Naive thymus-derived CD4-positive, alpha-beta T cell (primary cell): ENCODE measurements around the gene MARVELD1. TPM values are rescaled to one million over a fixed set of nuclear protein-coding genes. Genes with fewer than 3 reads are reported as not detected.
A peak's percentile ranks its signal among the peaks of the same experiment; 100 is the strongest.

Source experiments
- ATAC-seq: fragments of 150-1000 bp; cut with Tn5 transposase; 2 replicates; pipeline ENCODE4 v1.10.0; 2021; ENCODE audit warnings: mild to moderate bottlenecking, moderate library complexity
- CTCF ChIA-PET: fragments of 350-600 bp; sonication (Branson Sonifier 250); formaldehyde crosslinking; loops from one replicate; lab custom pipeline; 2021; ENCODE audit warnings: antibody characterized with exemption; lab: Charles Lee
- POLR2A ChIA-PET: fragments of 350-600 bp; sonication (Branson Sonifier 250); formaldehyde crosslinking; loops from one replicate; lab custom pipeline; 2021; ENCODE audit warnings: antibody characterized with exemption, inconsistent platforms; lab: Charles Lee
- DNase-seq, 9 donors: peaks; one replicate each; pipeline versions ENCODE4 v3.0.0 to v3.0.0-alpha.2; 2020 to 2022; ENCODE audit warnings: mixed read lengths in 1 of 9
- H3K27ac ChIP-seq: one replicate; pipeline ENCODE4 v1.7.0; 2013; ENCODE audit warnings: mild to moderate bottlenecking, low read depth, low read length, moderate library complexity
- H3K27me3 ChIP-seq, 2 donors: one replicate each; pipeline ENCODE4 v1.7.0; 2013; ENCODE audit warnings: low read length in 2 of 2, mild to moderate bottlenecking in 2 of 2, moderate library complexity in 2 of 2; ENCODE audit not compliant: control insufficient read depth in 2 of 2, insufficient read depth in 2 of 2
- H3K36me3 ChIP-seq, 3 experiments: 1 replicate in 2 of 3; 2 replicates in 1 of 3; pipeline ENCODE4 v1.7.0; 2013; ENCODE audit warnings: low read length in 3 of 3, mild to moderate bottlenecking in 3 of 3, moderate library complexity in 1 of 3; ENCODE audit not compliant: insufficient read depth in 3 of 3, control insufficient read depth in 2 of 3
- H3K4me1 ChIP-seq, 2 donors: one replicate each; pipeline ENCODE4 v1.7.0; 2013; ENCODE audit warnings: low read length in 2 of 2, mild to moderate bottlenecking in 2 of 2, moderate library complexity in 1 of 2; ENCODE audit not compliant: control insufficient read depth in 2 of 2, insufficient read depth in 2 of 2
- H3K4me3 ChIP-seq: 2 replicates; pipeline ENCODE4 v1.7.0; 2013; ENCODE audit warnings: mild to moderate bottlenecking, low read length
- H3K9me3 ChIP-seq, 3 experiments: 1 replicate in 2 of 3; 2 replicates in 1 of 3; pipeline ENCODE4 v1.7.0; 2013; ENCODE audit warnings: low read length in 3 of 3; ENCODE audit not compliant: control insufficient read depth in 2 of 3
- H3K27ac Mint-ChIP-seq, 9 donors: one replicate each; pipeline ENCODE4 v1.8.0; 2020 to 2022; ENCODE audit warnings: mixed read lengths in 9 of 9, mild to moderate bottlenecking in 8 of 9, moderate library complexity in 5 of 9, inconsistent platforms in 2 of 9
- H3K27me3 Mint-ChIP-seq, 5 donors: one replicate each; pipeline ENCODE4 v1.8.0; 2021 to 2022; ENCODE audit warnings: mixed read lengths in 5 of 5, mild to moderate bottlenecking in 1 of 5
- H3K36me3 Mint-ChIP-seq, 5 donors: one replicate each; pipeline ENCODE4 v1.8.0; 2020 to 2022; ENCODE audit warnings: mixed read lengths in 5 of 5, mild to moderate bottlenecking in 3 of 5, inconsistent platforms in 1 of 5
- H3K4me1 Mint-ChIP-seq, 7 donors: one replicate each; pipeline ENCODE4 v1.8.0; 2020 to 2022; ENCODE audit warnings: mixed read lengths in 7 of 7, mild to moderate bottlenecking in 3 of 7, inconsistent platforms in 1 of 7
- H3K4me3 Mint-ChIP-seq, 10 donors: one replicate each; pipeline ENCODE4 v1.8.0; 2020 to 2022; ENCODE audit warnings: mild to moderate bottlenecking in 10 of 10, mixed read lengths in 10 of 10, moderate library complexity in 6 of 10, inconsistent platforms in 2 of 10
- H3K9me3 Mint-ChIP-seq, 11 donors: one replicate each; pipeline ENCODE4 v1.8.0; 2020 to 2022; ENCODE audit warnings: mixed read lengths in 11 of 11, mild to moderate bottlenecking in 4 of 11, inconsistent platforms in 1 of 11, moderate library complexity in 1 of 11
- intact Hi-C, 2 donors: fragments of 100-400 bp; cut with micrococcal nuclease; formaldehyde crosslinking; loops; one replicate each; pipeline ENCODE4 v1.15.1; 2023
- polyA plus RNA-seq, 2 donors: library from polyadenylated mRNA; unstranded; fragments of 300-500 nt; fragmentation: Illumina TruSeq; gene quantifications; one replicate each; pipeline ENCODE4 v1.2.3, GENCODE V29; 2021
- total RNA-seq, 6 experiments: library from RNA in 5 of 6; stranded (reverse) in 5 of 6; gene quantifications; 1 replicate in 5 of 6; 2 replicates in 1 of 6; pipeline ENCODE4 v1.2.3 and lab custom pipeline; 2021 to 2026

The MARVELD1 gene
- total and polyA plus RNA-seq, 7 experiments from 2014 or later: 0.07 to 5.0 (median 1.1) TPM

GRCh38 chr10:97715259-97715874, 1.8 kb downstream of the MARVELD1 start:
- CTCF ChIA-PET: no interaction called here

GRCh38 chr10:97717627-97718026, 4.1 kb downstream of the MARVELD1 start:
- Histone ChIP-seq H3K4me3 (no peak overlapping the region), H3K9me3 (no peaks in the 10 kb centered on the region), H3K27me3 (no peaks in the 10 kb centered on the region), H3K36me3 (no peaks in the 10 kb centered on the region), H3K27ac (no peak overlapping the region), H3K4me1 (peaks cover 5 to 6% of the 10 kb centered on the region in 2 donors)
- ATAC-seq: no peak
- Mint-ChIP-seq H3K4me1 (peaks cover 5 to 18% (median 11%) of the 10 kb centered on the region in 7 donors), H3K9me3 (no peaks in the 10 kb centered on the region), H3K36me3 (no peaks in the 10 kb centered on the region), H3K27me3 (peaks cover 0 to 26% (median 7%) of the 10 kb centered on the region in 5 donors), H3K27ac (no peak overlapping the region), H3K4me3 (no peak overlapping the region)
- DNase-seq: no peak
- ChIA-PET POLR2A (interaction anchor here (0.8 to 1.2 kb wide), 2 partner anchors 19 to 21 kb away, joined by 3 read pairs; partner anchors contain the start of gene ZFYVE27), CTCF (no interaction called here)
- intact Hi-C loops: no loop called here

More at GRCh38 chr10:97715259-97715874, 1.8 kb downstream of the MARVELD1 start:
- H3K4me1 Mint-ChIP-seq: peaks cover 5 to 20% (median 11%) of the 10 kb centered on the region in 7 donors
- ATAC-seq: no peak
- intact Hi-C loops: loop anchor here in 1 of 2 donors (2.0 kb wide), 1 partner anchor 15 kb away; no protein-coding TSS in a partner anchor
- no peak overlapping the region for H3K27ac Mint-ChIP-seq
- H3K27me3 ChIP-seq: no peaks in the 10 kb centered on the region
- H3K36me3 ChIP-seq: no peaks in the 10 kb centered on the region
- DNase-seq: no peak
- H3K27me3 Mint-ChIP-seq: peaks cover 5 to 34% (median 12%) of the 10 kb centered on the region in 5 donors
- POLR2A ChIA-PET: interaction anchor here (0.9 to 2.3 kb wide), 2 partner anchors 21 to 29 kb away, joined by 3 to 7 read pairs; partner anchors contain the start of genes AVPI1 and ZFYVE27
- no peak overlapping the region for H3K27ac ChIP-seq
- peak overlapping the region; percentile 95 to 100 (median 99) for H3K4me3 Mint-ChIP-seq
- H3K9me3 Mint-ChIP-seq: no peaks in the 10 kb centered on the region
- H3K4me1 ChIP-seq: peaks cover 5 to 6% of the 10 kb centered on the region in 2 donors
- no peak overlapping the region for H3K4me3 ChIP-seq
- no peaks in the 10 kb centered on the region for H3K9me3 ChIP-seq
- peaks cover 0 to 4% (median 0%) of the 10 kb centered on the region in 5 donors for H3K36me3 Mint-ChIP-seq

GRCh38 chr10:97718178-97718577, 4.6 kb downstream of the MARVELD1 start:
- Mint-ChIP-seq H3K9me3 (no peaks in the 10 kb centered on the region), H3K36me3 (no peaks in the 10 kb centered on the region), H3K4me3 (no peak overlapping the region), H3K27me3 (peaks cover 0 to 21% (median 3%) of the 10 kb centered on the region in 5 donors), H3K4me1 (peaks cover under 1 to 13% (median 6%) of the 10 kb centered on the region in 7 donors), H3K27ac (no peak overlapping the region)
- H3K27me3 ChIP-seq: no peaks in the 10 kb centered on the region
- DNase-seq: no peak
- CTCF ChIA-PET: no interaction called here
- H3K4me1 ChIP-seq: peaks cover under 1 to 1% of the 10 kb centered on the region in 2 donors
- intact Hi-C loops: no loop called here
- no peak for ATAC-seq
- no peak overlapping the region for H3K27ac ChIP-seq
- no peaks in the 10 kb centered on the region for H3K36me3 ChIP-seq
- no peak overlapping the region for H3K4me3 ChIP-seq
- POLR2A ChIA-PET: no interaction called here
- H3K9me3 ChIP-seq: no peaks in the 10 kb centered on the region

- DNase-seq: no peak
- H3K27me3 Mint-ChIP-seq: peaks cover 0 to 23% (median 3%) of the 10 kb centered on the region in 5 donors
- Histone ChIP-seq H3K4me1 (no peaks in the 10 kb centered on the region), H3K9me3 (no peaks in the 10 kb centered on the region), H3K36me3 (no peaks in the 10 kb centered on the region), H3K27ac (no peak overlapping the region), H3K27me3 (no peaks in the 10 kb centered on the region), H3K4me3 (no peak overlapping the region)
- ChIA-PET CTCF (interaction anchor here (0.8 kb wide), 1 partner anchor 39 kb away, joined by 5 read pairs; no protein-coding TSS in a partner anchor), POLR2A (no interaction called here)
- intact Hi-C loops: no loop called here
- no peaks in the 10 kb centered on the region for H3K36me3 Mint-ChIP-seq
- ATAC-seq: no peak
- no peak overlapping the region for H3K4me3 Mint-ChIP-seq
- H3K27ac Mint-ChIP-seq: no peak overlapping the region
- peaks cover 0 to 10% (median 6%) of the 10 kb centered on the region in 7 donors for H3K4me1 Mint-ChIP-seq
- H3K9me3 Mint-ChIP-seq: no peaks in the 10 kb centered on the region
These were observed 5.2 kb downstream of the MARVELD1 start for GRCh38 chr10:97718659-97719142.

GRCh38 chr10:97719602-97720001, 6.1 kb downstream of the MARVELD1 start:
- no peak overlapping the region for H3K4me3 ChIP-seq
- H3K27me3 Mint-ChIP-seq: peaks cover 0 to 26% (median 0%) of the 10 kb centered on the region in 5 donors
- ATAC-seq (no peak), DNase-seq (no peak)
- H3K27ac Mint-ChIP-seq: no peak overlapping the region
- no peaks in the 10 kb centered on the region for H3K36me3 Mint-ChIP-seq
- POLR2A ChIA-PET: no interaction called here
- no peak overlapping the region for H3K4me3 Mint-ChIP-seq
- no peaks in the 10 kb centered on the region for H3K4me1 ChIP-seq
- H3K27me3 ChIP-seq: no peaks in the 10 kb centered on the region
- H3K36me3 ChIP-seq: no peaks in the 10 kb centered on the region
- CTCF ChIA-PET: interaction anchor here (2.4 kb wide), 1 partner anchor 11 kb away, joined by 11 read pairs; no protein-coding TSS in a partner anchor
- no peaks in the 10 kb centered on the region for H3K9me3 Mint-ChIP-seq
- no peaks in the 10 kb centered on the region for H3K9me3 ChIP-seq
- H3K4me1 Mint-ChIP-seq: peaks cover 0 to 6% (median 4%) of the 10 kb centered on the region in 7 donors
- H3K27ac ChIP-seq: no peak overlapping the region
- intact Hi-C loops: no loop called here

- no peaks in the 10 kb centered on the region for H3K9me3 Mint-ChIP-seq
- H3K4me1 Mint-ChIP-seq: peaks cover 0 to 4% (median 0%) of the 10 kb centered on the region in 7 donors
- H3K27me3 ChIP-seq: no peaks in the 10 kb centered on the region
- no peak overlapping the region for H3K4me3 Mint-ChIP-seq
- intact Hi-C loops: no loop called here
- no peak overlapping the region for H3K27ac ChIP-seq
- DNase-seq: no peak
- no peaks in the 10 kb centered on the region for H3K36me3 Mint-ChIP-seq
- no peak overlapping the region for H3K4me3 ChIP-seq
- POLR2A ChIA-PET: no interaction called here
- CTCF ChIA-PET: no interaction called here
- H3K27ac Mint-ChIP-seq: peak overlapping the region in 1 of 9 donors; percentile 62
- no peak for ATAC-seq
- H3K4me1 ChIP-seq: no peaks in the 10 kb centered on the region
- no peaks in the 10 kb centered on the region for H3K9me3 ChIP-seq
- H3K27me3 Mint-ChIP-seq: peaks cover 0 to 11% (median 4%) of the 10 kb centered on the region in 5 donors
- no peaks in the 10 kb centered on the region for H3K36me3 ChIP-seq
These were observed 8.6 kb downstream of the MARVELD1 start for GRCh38 chr10:97721871-97722780.
